Measurements from ENCODE around the gene ZNF23.

Gene ZNF23

GRCh38 chr16:71406316-71406715, 55.7 kb downstream of the ZNF23 start:
- Histone ChIP-seq H3K9me3 (ENCODE audit: severe bottlenecking) (peaks cover 3% of the 10 kb centered on the region), H3K27me3 (ENCODE audit: insufficient read depth, poor library complexity, severe bottlenecking) (peaks cover 31% of the 10 kb centered on the region), H3K4me1 (ENCODE audit: insufficient read depth, poor library complexity, severe bottlenecking) (no peaks in the 10 kb centered on the region), H3K27ac (ENCODE audit: poor library complexity, severe bottlenecking) (no peak overlapping the region), H3K4me3 (ENCODE audit: severe bottlenecking) (no peak overlapping the region), H3K36me3 (ENCODE audit: low read depth) (no peaks in the 10 kb centered on the region)
- no peak for DNase-seq (ENCODE audit: low spot score)
- TF ChIP-seq CTCF (IDR thresholded peaks at IDR 0.05; ENCODE audit: poor library complexity, severe bottlenecking), result no peak
- ATAC-seq (ENCODE audit: low read depth), result no peak

GRCh38 chr16:71404364-71404763, 57.7 kb downstream of the ZNF23 start:
- Histone ChIP-seq H3K27me3 (ENCODE audit: insufficient read depth, poor library complexity, severe bottlenecking) (peaks cover 22% of the 10 kb centered on the region), H3K4me1 (ENCODE audit: insufficient read depth, poor library complexity, severe bottlenecking) (no peaks in the 10 kb centered on the region), H3K9me3 (ENCODE audit: severe bottlenecking) (peaks cover 3% of the 10 kb centered on the region), H3K27ac (ENCODE audit: poor library complexity, severe bottlenecking) (no peak overlapping the region), H3K36me3 (ENCODE audit: low read depth) (no peaks in the 10 kb centered on the region), H3K4me3 (ENCODE audit: severe bottlenecking) (no peak overlapping the region)
- no peak for ATAC-seq (ENCODE audit: low read depth)
- no peak for DNase-seq (ENCODE audit: low spot score)
- no peak for TF ChIP-seq CTCF (IDR thresholded peaks at IDR 0.05; ENCODE audit: poor library complexity, severe bottlenecking)

GRCh38 chr16:71402674-71403073, 59.4 kb downstream of the ZNF23 start:
- Histone ChIP-seq H3K27me3 (ENCODE audit: insufficient read depth, poor library complexity, severe bottlenecking) (peaks cover 9% of the 10 kb centered on the region), H3K9me3 (ENCODE audit: severe bottlenecking) (peaks cover 3% of the 10 kb centered on the region), H3K27ac (ENCODE audit: poor library complexity, severe bottlenecking) (no peak overlapping the region), H3K4me3 (ENCODE audit: severe bottlenecking) (no peak overlapping the region), H3K4me1 (ENCODE audit: insufficient read depth, poor library complexity, severe bottlenecking) (no peaks in the 10 kb centered on the region), H3K36me3 (ENCODE audit: low read depth) (no peaks in the 10 kb centered on the region)
- DNase-seq (ENCODE audit: low spot score), result no peak
- no peak for ATAC-seq (ENCODE audit: low read depth)
- no peak for TF ChIP-seq CTCF (IDR thresholded peaks at IDR 0.05; ENCODE audit: poor library complexity, severe bottlenecking)

- peaks cover 3% of the 10 kb centered on the region for H3K9me3 ChIP-seq (ENCODE audit: severe bottlenecking)
- no peak overlapping the region for H3K4me3 ChIP-seq (ENCODE audit: severe bottlenecking)
- no peak for TF ChIP-seq CTCF (IDR thresholded peaks at IDR 0.05; ENCODE audit: poor library complexity, severe bottlenecking)
- no peaks in the 10 kb centered on the region for H3K36me3 ChIP-seq (ENCODE audit: low read depth)
- no peak overlapping the region for H3K27ac ChIP-seq (ENCODE audit: poor library complexity, severe bottlenecking)
- H3K27me3 ChIP-seq (ENCODE audit: insufficient read depth, poor library complexity, severe bottlenecking), result peaks cover 5% of the 10 kb centered on the region
- no peak for ATAC-seq (ENCODE audit: low read depth)
- DNase-seq (ENCODE audit: low spot score), result no peak
- no peaks in the 10 kb centered on the region for H3K4me1 ChIP-seq (ENCODE audit: insufficient read depth, poor library complexity, severe bottlenecking)
Measured at GRCh38 chr16:71402007-71402406, 60.0 kb downstream of the ZNF23 start.

GRCh38 chr16:71399801-71400563, 62.1 kb downstream of the ZNF23 start:
- Histone ChIP-seq H3K4me1 (ENCODE audit: insufficient read depth, poor library complexity, severe bottlenecking) (no peaks in the 10 kb centered on the region), H3K36me3 (ENCODE audit: low read depth) (no peaks in the 10 kb centered on the region), H3K4me3 (ENCODE audit: severe bottlenecking) (no peak overlapping the region), H3K27me3 (ENCODE audit: insufficient read depth, poor library complexity, severe bottlenecking) (peaks cover 5% of the 10 kb centered on the region), H3K27ac (ENCODE audit: poor library complexity, severe bottlenecking) (no peak overlapping the region), H3K9me3 (ENCODE audit: severe bottlenecking) (peaks cover 3% of the 10 kb centered on the region)
- DNase-seq (ENCODE audit: low spot score), result no peak
- no peak for TF ChIP-seq CTCF (IDR thresholded peaks at IDR 0.05; ENCODE audit: poor library complexity, severe bottlenecking)
- ATAC-seq (ENCODE audit: low read depth), result no peak

Measured in RWPE2 (cell line).